Natural killer cell (primary cell): ENCODE results near the gene CYB5R3. TPM values are rescaled to one million over a fixed set of nuclear protein-coding genes. Genes with fewer than 3 reads are reported as not detected.

ENCODE experiments used
- ATAC-seq, 3 donors: fragments of 150-1000 bp in 2 of 3; fragments of 200-7000 bp in 1 of 3; cut with Tn5 transposase; 1 replicate in 1 of 3; 2 replicates in 2 of 3; pipeline ENCODE4 v1.10.0; 2021; ENCODE audit warnings: mild to moderate bottlenecking in 2 of 3, moderate library complexity in 2 of 3
- DNase-seq, 2 donors: peaks; one replicate each; pipeline versions ENCODE4 v3.0.0 to v3.0.0-alpha.2; 2013 to 2021; ENCODE audit warnings: mixed read lengths in 1 of 2
- H3K27ac ChIP-seq: one replicate; pipeline ENCODE4 v1.5.1; 2013; ENCODE audit warnings: mild to moderate bottlenecking, low read length
- H3K27me3 ChIP-seq: one replicate; pipeline ENCODE4 v1.6.1; 2013; ENCODE audit warnings: low read length; ENCODE audit not compliant: control insufficient read depth, insufficient read depth
- H3K36me3 ChIP-seq: one replicate; pipeline ENCODE4 v1.6.1; 2013; ENCODE audit warnings: low read length; ENCODE audit not compliant: control insufficient read depth, insufficient read depth
- H3K4me1 ChIP-seq: one replicate; pipeline ENCODE4 v1.6.1; 2013; ENCODE audit warnings: low read length; ENCODE audit not compliant: control insufficient read depth, insufficient read depth
- H3K4me3 ChIP-seq: one replicate; pipeline ENCODE4 v1.5.1; 2013; ENCODE audit warnings: low read length
- H3K9me3 ChIP-seq: one replicate; pipeline ENCODE4 v1.6.1; 2013; ENCODE audit warnings: low read length; ENCODE audit not compliant: control insufficient read depth, insufficient read depth
- H3K27ac Mint-ChIP-seq, 2 donors: one replicate each; pipeline ENCODE4 v1.8.0; 2022; ENCODE audit warnings: mild to moderate bottlenecking in 2 of 2, mixed read lengths in 2 of 2, moderate library complexity in 1 of 2
- H3K27me3 Mint-ChIP-seq, 2 donors: one replicate each; pipeline ENCODE4 v1.8.0; 2022; ENCODE audit warnings: low read depth in 2 of 2, mixed read lengths in 2 of 2
- H3K36me3 Mint-ChIP-seq: one replicate; pipeline ENCODE4 v1.8.0; 2022; ENCODE audit warnings: mixed read lengths
- H3K4me1 Mint-ChIP-seq, 2 donors: one replicate each; pipeline ENCODE4 v1.8.0; 2022; ENCODE audit warnings: mixed read lengths in 2 of 2
- H3K4me3 Mint-ChIP-seq: one replicate; pipeline ENCODE4 v1.8.0; 2022; ENCODE audit warnings: mild to moderate bottlenecking, moderate library complexity, mixed read lengths
- H3K9me3 Mint-ChIP-seq, 2 donors: one replicate each; pipeline ENCODE4 v1.8.0; 2022; ENCODE audit warnings: mixed read lengths in 2 of 2
- CTCF ChIP-seq: fragments of 200-600 bp; IDR thresholded peaks from one replicate; pipeline ENCODE4 v1.8.0; 2022; ENCODE audit warnings: antibody characterized with exemption
- WGBS: methylation state at CpG from one replicate; pipeline ENCODE4 v1.1.7; 2013; ENCODE audit warnings: missing lambda C conversion rate; ENCODE audit not compliant: insufficient coverage; 5-methylcytosine and 5-hydroxymethylcytosine counted together
- intact Hi-C: fragments of 100-400 bp; cut with micrococcal nuclease; formaldehyde crosslinking; loops from one replicate; pipeline ENCODE4 v1.14.2; 2022
- total RNA-seq, 4 donors: library from RNA; stranded (reverse); fragments of 120-200 nt in 1 of 4; gene quantifications; one replicate each; pipeline versions ENCODE4 v1.2.3 to v1.2.4, GENCODE V29; 2013 to 2022

CYB5R3 gene
- total RNA-seq, 3 donors from 2014 or later (not counting 1 experiment from before 2014, with no cell fraction given) = 55.7 to 72.6 (median 68.0) TPM

GRCh38 chr22:42596336-42596735 lies 52.9 kb downstream of the CYB5R3 start:
- no peaks in the 10 kb centered on the region for H3K36me3 Mint-ChIP-seq
- TF ChIP-seq CTCF = no peak
- no peak for ATAC-seq
- Histone ChIP-seq H3K36me3 (peaks cover 71% of the 10 kb centered on the region), H3K27ac (no peak overlapping the region), H3K4me3 (no peak overlapping the region), H3K9me3 (no peaks in the 10 kb centered on the region), H3K27me3 (no peaks in the 10 kb centered on the region), H3K4me1 (no peaks in the 10 kb centered on the region)
- no peak for DNase-seq
- WGBS = 100% methylated on average over 3 of the region's 5 CpGs
- intact Hi-C loops = no loop called here
- no peaks in the 10 kb centered on the region for H3K9me3 Mint-ChIP-seq
- H3K27me3 Mint-ChIP-seq = no peaks in the 10 kb centered on the region
- no peak overlapping the region for H3K27ac Mint-ChIP-seq
- no peak overlapping the region for H3K4me3 Mint-ChIP-seq
- no peaks in the 10 kb centered on the region for H3K4me1 Mint-ChIP-seq

- DNase-seq = no peak
- Mint-ChIP-seq H3K4me1 (no peaks in the 10 kb centered on the region), H3K36me3 (no peaks in the 10 kb centered on the region), H3K27ac (no peak overlapping the region), H3K27me3 (no peaks in the 10 kb centered on the region), H3K9me3 (no peaks in the 10 kb centered on the region), H3K4me3 (no peak overlapping the region)
- WGBS = 94% methylated on average over 3 of the region's 3 CpGs
- no peak for ATAC-seq
- H3K4me1 ChIP-seq = no peaks in the 10 kb centered on the region
- H3K27me3 ChIP-seq = no peaks in the 10 kb centered on the region
- H3K36me3 ChIP-seq = peaks cover 73% of the 10 kb centered on the region
- TF ChIP-seq CTCF = no peak
- H3K9me3 ChIP-seq = no peaks in the 10 kb centered on the region
- no peak overlapping the region for H3K4me3 ChIP-seq
- no peak overlapping the region for H3K27ac ChIP-seq
- intact Hi-C loops = no loop called here
Observed at GRCh38 chr22:42595434-42595833, 53.8 kb downstream of the CYB5R3 start.

GRCh38 chr22:42591987-42592386 lies 57.2 kb downstream of the CYB5R3 start:
- Histone ChIP-seq H3K4me1 (no peaks in the 10 kb centered on the region), H3K27ac (no peak overlapping the region), H3K27me3 (no peaks in the 10 kb centered on the region), H3K36me3 (peaks cover 75% of the 10 kb centered on the region), H3K4me3 (no peak overlapping the region), H3K9me3 (no peaks in the 10 kb centered on the region)
- no peak for DNase-seq
- Mint-ChIP-seq H3K27me3 (no peaks in the 10 kb centered on the region), H3K9me3 (no peaks in the 10 kb centered on the region), H3K36me3 (no peaks in the 10 kb centered on the region), H3K27ac (no peak overlapping the region), H3K4me1 (peaks cover 0 to 5% of the 10 kb centered on the region in 2 donors), H3K4me3 (no peak overlapping the region)
- no peak for ATAC-seq
- TF ChIP-seq CTCF = no peak
- 95% methylated on average over 12 of the region's 12 CpGs for WGBS
- intact Hi-C loops = no loop called here

GRCh38 chr22:42587588-42588175 lies 61.5 kb downstream of the CYB5R3 start:
- Mint-ChIP-seq H3K9me3 (no peaks in the 10 kb centered on the region), H3K27me3 (no peaks in the 10 kb centered on the region), H3K36me3 (no peaks in the 10 kb centered on the region), H3K4me1 (peaks cover 0 to 14% of the 10 kb centered on the region in 2 donors), H3K27ac (peak overlapping the region in 1 of 2 donors; percentile 32), H3K4me3 (peak overlapping the region; percentile 13)
- no peak for DNase-seq
- ATAC-seq = no peak
- Histone ChIP-seq H3K36me3 (peaks cover 67% of the 10 kb centered on the region), H3K9me3 (no peaks in the 10 kb centered on the region), H3K27ac (no peak overlapping the region), H3K4me3 (no peak overlapping the region), H3K27me3 (no peaks in the 10 kb centered on the region), H3K4me1 (no peaks in the 10 kb centered on the region)
- WGBS = 76% methylated on average over 4 of the region's 5 CpGs
- no peak for TF ChIP-seq CTCF
- intact Hi-C loops = no loop called here
